H9 (cell line): ENCODE measurements around the gene DMRTB1. TPM values are rescaled to one million over a fixed set of nuclear protein-coding genes. Genes with fewer than 3 reads are reported as not detected.

ENCODE experiments used
- DNase-seq: peaks from one replicate; pipeline ENCODE4 v3.0.0-alpha.2; 2017
- H2AFZ ChIP-seq: one replicate; pipeline ENCODE4 v1.6.1; 2013; ENCODE audit warnings: mild to moderate bottlenecking, low read length, control low read depth, moderate library complexity
- H2AK5ac ChIP-seq: 2 replicates; pipeline ENCODE4 v1.6.1; 2013; ENCODE audit warnings: low read length, control low read depth, mixed read lengths; ENCODE audit not compliant: insufficient read length
- H2BK120ac ChIP-seq: one replicate; pipeline ENCODE4 v1.6.1; 2013; ENCODE audit warnings: low read depth, mild to moderate bottlenecking, low read length, control low read depth, inconsistent platforms; ENCODE audit not compliant: poor library complexity, severe bottlenecking
- H2BK12ac ChIP-seq: 2 replicates; pipeline ENCODE4 v1.6.1; 2013; ENCODE audit warnings: low read length, control low read depth, mixed read lengths, low read depth; ENCODE audit not compliant: insufficient read length
- H2BK15ac ChIP-seq: 2 replicates; pipeline ENCODE4 v1.6.1; 2013; ENCODE audit warnings: low read depth, low read length, control low read depth
- H2BK20ac ChIP-seq: one replicate; pipeline ENCODE4 v1.6.1; 2013; ENCODE audit warnings: low read depth, mild to moderate bottlenecking, low read length, control low read depth, inconsistent platforms; ENCODE audit not compliant: poor library complexity, severe bottlenecking
- H2BK5ac ChIP-seq: 2 replicates; pipeline ENCODE4 v1.6.1; 2013; ENCODE audit warnings: low read length, control low read depth, mixed read lengths; ENCODE audit not compliant: insufficient read length
- H3K14ac ChIP-seq: 2 replicates; pipeline ENCODE4 v1.6.1; 2013; ENCODE audit warnings: low read length, control low read depth; ENCODE audit not compliant: insufficient read depth
- H3K18ac ChIP-seq: 2 replicates; pipeline ENCODE4 v1.6.1; 2013; ENCODE audit warnings: low read depth, mild to moderate bottlenecking, mixed read lengths, low read length, control low read depth; ENCODE audit not compliant: insufficient read length
- H3K23ac ChIP-seq: 2 replicates; pipeline ENCODE4 v1.6.1; 2013; ENCODE audit warnings: low read length, control low read depth, mixed read lengths, low read depth; ENCODE audit not compliant: insufficient read length
- H3K23me2 ChIP-seq: 2 replicates; pipeline ENCODE4 v1.6.1; 2013; ENCODE audit warnings: low read depth, mild to moderate bottlenecking, mixed read lengths, low read length, control low read depth; ENCODE audit not compliant: insufficient read length, poor library complexity, severe bottlenecking
- H3K27ac ChIP-seq: 2 replicates; pipeline ENCODE4 v1.5.1; 2013; ENCODE audit warnings: low read length, control low read depth, mixed read lengths, low read depth; ENCODE audit not compliant: insufficient read length
- H3K27me3 ChIP-seq: 2 replicates; pipeline ENCODE4 v1.6.1; 2013; ENCODE audit warnings: low read length, control low read depth, inconsistent platforms; ENCODE audit not compliant: insufficient read depth
- H3K4ac ChIP-seq: 2 replicates; pipeline ENCODE4 v1.6.1; 2013; ENCODE audit warnings: low read depth, mild to moderate bottlenecking, control low read depth, inconsistent platforms, low read length, moderate library complexity
- H3K4me1 ChIP-seq: 2 replicates; pipeline ENCODE4 v1.6.1; 2013; ENCODE audit warnings: low read length, control low read depth, inconsistent platforms; ENCODE audit not compliant: insufficient read depth
- H3K4me2 ChIP-seq: 2 replicates; pipeline ENCODE4 v1.6.1; 2013; ENCODE audit warnings: low read length, control low read depth, mixed read lengths; ENCODE audit not compliant: insufficient read length, insufficient read depth
- H3K56ac ChIP-seq: 2 replicates; pipeline ENCODE4 v1.6.1; 2013; ENCODE audit warnings: low read depth, mild to moderate bottlenecking, mixed read lengths, low read length, control low read depth; ENCODE audit not compliant: insufficient read length
- H3K79me1 ChIP-seq: 2 replicates; pipeline ENCODE4 v1.6.1; 2013; ENCODE audit warnings: low read depth, mild to moderate bottlenecking, moderate library complexity, low read length, control low read depth, inconsistent platforms; ENCODE audit not compliant: insufficient read depth, poor library complexity, severe bottlenecking
- H3K79me2 ChIP-seq: 2 replicates; pipeline ENCODE4 v1.6.1; 2013; ENCODE audit warnings: low read length, control low read depth, inconsistent platforms; ENCODE audit not compliant: insufficient read depth
- H3K9ac ChIP-seq: 2 replicates; pipeline ENCODE4 v1.6.1; 2013; ENCODE audit warnings: low read length, control low read depth, mixed read lengths; ENCODE audit not compliant: insufficient read length; ENCODE audit errors: extremely low read depth
- H3K9me3 ChIP-seq: one replicate; pipeline ENCODE4 v1.6.1; 2013; ENCODE audit warnings: low read depth, low read length, inconsistent platforms; ENCODE audit not compliant: control insufficient read depth
- H3T11ph ChIP-seq: one replicate; pipeline ENCODE4 v1.6.1; 2013; ENCODE audit warnings: mild to moderate bottlenecking, low read length, control low read depth, inconsistent platforms
- H4K20me1 ChIP-seq: one replicate; pipeline ENCODE4 v1.6.1; 2013; ENCODE audit not compliant: control insufficient read depth, insufficient read length, insufficient read depth
- H4K5ac ChIP-seq: 2 replicates; pipeline ENCODE4 v1.6.1; 2013; ENCODE audit warnings: low read depth, mild to moderate bottlenecking, mixed read lengths, low read length, control low read depth; ENCODE audit not compliant: insufficient read length
- H4K8ac ChIP-seq: replicated peaks from 2 replicates; pipeline ENCODE4 v1.6.1; 2013; ENCODE audit warnings: low read length, control low read depth, mixed read lengths, low read depth; ENCODE audit not compliant: insufficient read length
- H4K91ac ChIP-seq: 2 replicates; pipeline ENCODE4 v1.6.1; 2013; ENCODE audit warnings: low read depth, mild to moderate bottlenecking, moderate library complexity, mixed read lengths, low read length, control low read depth; ENCODE audit not compliant: insufficient read length
- H3K27ac Mint-ChIP-seq, 3 experiments: 2 replicates in 2 of 3; 3 replicates in 1 of 3; pipeline ENCODE4 v1.8.0; 2020 to 2021; ENCODE audit warnings: mixed read lengths in 3 of 3, mild to moderate bottlenecking in 1 of 3, moderate library complexity in 1 of 3
- H3K27me3 Mint-ChIP-seq: 2 replicates; pipeline ENCODE4 v1.8.0; 2021; ENCODE audit warnings: low read depth, mild to moderate bottlenecking, moderate library complexity, mixed read lengths
- H3K36me3 Mint-ChIP-seq, 3 experiments: 2 replicates in 2 of 3; 3 replicates in 1 of 3; pipeline ENCODE4 v1.8.0; 2020 to 2021; ENCODE audit warnings: low read depth in 3 of 3, mixed read lengths in 3 of 3; ENCODE audit not compliant: insufficient read depth in 1 of 3
- H3K4me1 Mint-ChIP-seq, 2 experiments: 2 replicates each; pipeline ENCODE4 v1.8.0; 2020; ENCODE audit warnings: mixed read lengths in 2 of 2
- H3K4me3 Mint-ChIP-seq, 2 experiments: 2 replicates in 1 of 2; 3 replicates in 1 of 2; pipeline ENCODE4 v1.8.0; 2020 to 2021; ENCODE audit warnings: mild to moderate bottlenecking in 2 of 2, mixed read lengths in 2 of 2, moderate library complexity in 1 of 2
- H3K9me3 Mint-ChIP-seq, 2 experiments: 2 replicates in 1 of 2; 3 replicates in 1 of 2; pipeline ENCODE4 v1.8.0; 2020; ENCODE audit warnings: mild to moderate bottlenecking in 2 of 2, mixed read lengths in 2 of 2, moderate library complexity in 1 of 2
- CTCF ChIP-seq: fragments of 200-600 bp; sonication (generic); conservative IDR thresholded peaks from 3 replicates; pipeline ENCODE4 v1.8.0; 2021; ENCODE audit warnings: antibody characterized with exemption, mild to moderate bottlenecking
- WGBS: extraction: QIAGEN DNeasy Blood & Tissue Kit; methylation state at CpG from one replicate; pipeline ENCODE4 v1.1.7; 2013; ENCODE audit warnings: missing lambda C conversion rate, low lambda C conversion rate, mixed read lengths; ENCODE audit not compliant: insufficient read length; ENCODE audit errors: extremely low coverage; 5-methylcytosine and 5-hydroxymethylcytosine counted together
- total RNA-seq: library from RNA; stranded (reverse); gene quantifications from 2 replicates; pipeline ENCODE4 v1.2.1, GENCODE V29; 2021

Gene DMRTB1
- total RNA-seq, 1 experiment from 2014 or later, result not detected

- no peak overlapping the region for H4K91ac ChIP-seq
- H3K79me2 ChIP-seq, result no peaks in the 10 kb centered on the region
- H3K4me1 ChIP-seq, result peaks cover 3% of the 10 kb centered on the region; the same call in 1 of the 2 replicates
- no CpG with 5 or more reads among the region's 34 CpGs for WGBS
- H3K9me3 ChIP-seq, result no peaks in the 10 kb centered on the region
- H3K4ac ChIP-seq, result no peak overlapping the region
- no peak overlapping the region for H3K9ac ChIP-seq
- H3K27ac ChIP-seq, result no peak overlapping the region
- no peak overlapping the region for H3K4me3 Mint-ChIP-seq
- H2AK5ac ChIP-seq, result no peak overlapping the region
- H3K27ac Mint-ChIP-seq, result no peak overlapping the region
- no peaks in the 10 kb centered on the region for H3K36me3 Mint-ChIP-seq
- no peak overlapping the region for H3K18ac ChIP-seq
- no peak overlapping the region for H3K56ac ChIP-seq
- H3K4me2 ChIP-seq, result no peak overlapping the region
- no peak overlapping the region for H4K8ac ChIP-seq
- H3K23me2 ChIP-seq, result no peaks in the 10 kb centered on the region
- no peaks in the 10 kb centered on the region for H4K20me1 ChIP-seq
- H3K4me1 Mint-ChIP-seq, result peaks cover 9 to 25% of the 10 kb centered on the region in 2 experiments
- no peak overlapping the region for H4K5ac ChIP-seq
- no peaks in the 10 kb centered on the region for H3K27me3 ChIP-seq
- TF ChIP-seq CTCF, result no peak
- H2AFZ ChIP-seq, result no peak overlapping the region
- H3K79me1 ChIP-seq, result no peaks in the 10 kb centered on the region
- no peaks in the 10 kb centered on the region; a peak in 1 of 5 replicates for H3K9me3 Mint-ChIP-seq
- no peak for DNase-seq
- H3K14ac ChIP-seq, result no peak overlapping the region
- no peak overlapping the region for H2BK120ac ChIP-seq
- H2BK15ac ChIP-seq, result no peak overlapping the region
- no peak overlapping the region for H2BK5ac ChIP-seq
- H3T11ph ChIP-seq, result no peak overlapping the region
- no peak overlapping the region for H3K23ac ChIP-seq
- no peak overlapping the region for H2BK12ac ChIP-seq
- peaks cover 16% of the 10 kb centered on the region for H3K27me3 Mint-ChIP-seq
- no peak overlapping the region for H2BK20ac ChIP-seq
Measured at GRCh38 chr1:53500204-53501064, 41.2 kb downstream of the DMRTB1 start.
